Measurements from ENCODE around the gene SNX14.

SNX14 gene

GRCh38 chr6:85460921-85461797 lies 132.5 kb downstream of the SNX14 start:
- peak; percentile 95 to 97 for DNase-seq

GRCh38 chr6:85460154-85460920 lies 133.3 kb downstream of the SNX14 start:
- DNase-seq: peak; percentile 49 to 55

GRCh38 chr6:85459224-85459901 lies 134.3 kb downstream of the SNX14 start:
- no peak for DNase-seq

GRCh38 chr6:85458782-85459181 lies 134.9 kb downstream of the SNX14 start:
- no peak for DNase-seq

GRCh38 chr6:85458184-85458583 lies 135.5 kb downstream of the SNX14 start:
- peak; percentile 35 to 44 for DNase-seq

- DNase-seq: no peak
Observed at GRCh38 chr6:85456782-85457181, 136.9 kb downstream of the SNX14 start.
